Suprapubic skin (tissue), 4 donors: Measurements from ENCODE around the gene NUDT17. TPM values are rescaled to one million over a fixed set of nuclear protein-coding genes. Genes with fewer than 3 reads are reported as not detected.
"Not testable (repeated sequence)": the region's sequence is repeated elsewhere in the genome, so short reads cannot be mapped to it uniquely, and the experiment has no call there.

Source experiments
- DNase-seq, 2 donors: peaks; one replicate each; pipeline ENCODE4 v3.0.0-alpha.2; 2019; ENCODE audit warnings: low spot score in 2 of 2
- H3K27ac ChIP-seq: fragments of 200-600 bp; sonication (generic); one replicate; pipeline ENCODE4 v1.5.1; 2019
- H3K27me3 ChIP-seq: fragments of 200-600 bp; sonication (generic); one replicate; pipeline ENCODE4 v1.5.1; 2019
- H3K36me3 ChIP-seq: fragments of 200-600 bp; sonication (generic); one replicate; pipeline ENCODE4 v1.5.1; 2019
- H3K4me1 ChIP-seq: fragments of 200-600 bp; sonication (generic); one replicate; pipeline ENCODE4 v1.5.1; 2019
- H3K4me3 ChIP-seq: fragments of 200-600 bp; sonication (generic); one replicate; pipeline ENCODE4 v1.5.1; 2019; ENCODE audit warnings: mild to moderate bottlenecking
- H3K9me3 ChIP-seq: fragments of 200-600 bp; sonication (generic); one replicate; pipeline ENCODE4 v1.5.1; 2019
- CTCF ChIP-seq, 2 donors: fragments of 200-600 bp in 1 of 2; fragments of 450-650 bp in 1 of 2; sonication (generic) in 1 of 2; IDR thresholded peaks; one replicate each; pipeline ENCODE4 v1.5.1; 2016 to 2019; ENCODE audit warnings: antibody characterized with exemption in 2 of 2, mild to moderate bottlenecking in 1 of 2, moderate library complexity in 1 of 2
- EP300 ChIP-seq: sonication (generic); formaldehyde crosslinking; IDR thresholded peaks from one replicate; pipeline ENCODE4 v1.6.1; 2017; ENCODE audit warnings: antibody characterized with exemption
- POLR2A ChIP-seq, 2 donors: fragments of 450-650 bp; IDR thresholded peaks; one replicate each; pipeline ENCODE4 v1.6.1; 2017; ENCODE audit warnings: antibody characterized with exemption in 2 of 2, mild to moderate bottlenecking in 2 of 2, moderate library complexity in 2 of 2
- POLR2AphosphoS5 ChIP-seq, 3 donors: sonication (generic); formaldehyde crosslinking; IDR thresholded peaks; one replicate each; pipeline ENCODE4 v1.6.1; 2017; ENCODE audit warnings: antibody characterized with exemption in 3 of 3
- WGBS: methylation state at CpG from one replicate; pipeline ENCODE4 v1.1.5; 2018; 5-methylcytosine and 5-hydroxymethylcytosine counted together
- total RNA-seq, 4 donors: library from RNA; depleted of rRNA; stranded (reverse); fragments of >200 nt; gene quantifications; one replicate each; pipeline ENCODE4 v1.1.0, GENCODE V29; 2016

Gene NUDT17
- total RNA-seq, 4 donors from 2014 or later, result 1.3 to 3.9 (median 2.1) TPM

GRCh38 chr1:145824499-145824842 is 21.0 kb upstream of the NUDT17 start:
- Histone ChIP-seq H3K36me3 (peaks cover 29% of the 10 kb centered on the region), H3K4me3 (peak overlapping the region; percentile 88), H3K27ac (peak overlapping the region; percentile 95), H3K4me1 (peaks cover 18% of the 10 kb centered on the region), H3K27me3 (no peaks in the 10 kb centered on the region), H3K9me3 (no peaks in the 10 kb centered on the region)
- TF ChIP-seq POLR2AphosphoS5 (IDR thresholded peaks at IDR 0.05), result no peak
- TF ChIP-seq CTCF (IDR thresholded peaks at IDR 0.05), result no peak
- no peak for TF ChIP-seq POLR2A (IDR thresholded peaks at IDR 0.05)
- no peak for TF ChIP-seq EP300
- 0% methylated on average over 7 of the region's 7 CpGs for WGBS
- DNase-seq, result no peak

- Histone ChIP-seq H3K27me3 (no peaks in the 10 kb centered on the region), H3K4me3 (no peak overlapping the region), H3K36me3 (peaks cover 44% of the 10 kb centered on the region), H3K27ac (no peak overlapping the region), H3K4me1 (peaks cover 14% of the 10 kb centered on the region), H3K9me3 (no peaks in the 10 kb centered on the region)
- TF ChIP-seq POLR2A (IDR thresholded peaks at IDR 0.05) (no peak), EP300 (no peak), POLR2AphosphoS5 (IDR thresholded peaks at IDR 0.05) (no peak), CTCF (IDR thresholded peaks at IDR 0.05) (no peak)
- 89% methylated on average over 2 of the region's 2 CpGs for WGBS
- DNase-seq, result no peak
These were observed 19.4 kb upstream of the NUDT17 start for GRCh38 chr1:145826030-145826429.

- no peak for TF ChIP-seq POLR2A (IDR thresholded peaks at IDR 0.05)
- no peak for TF ChIP-seq CTCF (IDR thresholded peaks at IDR 0.05)
- no peak for TF ChIP-seq POLR2AphosphoS5 (IDR thresholded peaks at IDR 0.05)
- TF ChIP-seq EP300, result no peak
- peaks cover 14% of the 10 kb centered on the region for H3K4me1 ChIP-seq
- no peaks in the 10 kb centered on the region for H3K9me3 ChIP-seq
- H3K27me3 ChIP-seq, result no peaks in the 10 kb centered on the region
- no peak for DNase-seq
- H3K4me3 ChIP-seq, result no peak overlapping the region
- H3K36me3 ChIP-seq, result peaks cover 61% of the 10 kb centered on the region
- H3K27ac ChIP-seq, result no peak overlapping the region
These were observed 17.5 kb upstream of the NUDT17 start for GRCh38 chr1:145827966-145828365.

GRCh38 chr1:145828367-145829026 is 16.9 kb upstream of the NUDT17 start:
- TF ChIP-seq CTCF (IDR thresholded peaks at IDR 0.05), result no peak
- no peak for TF ChIP-seq EP300
- TF ChIP-seq POLR2A (IDR thresholded peaks at IDR 0.05), result no peak
- TF ChIP-seq POLR2AphosphoS5 (IDR thresholded peaks at IDR 0.05), result no peak
- no peaks in the 10 kb centered on the region for H3K9me3 ChIP-seq
- no peak for DNase-seq
- H3K27ac ChIP-seq, result no peak overlapping the region
- H3K4me3 ChIP-seq, result no peak overlapping the region
- H3K27me3 ChIP-seq, result no peaks in the 10 kb centered on the region
- H3K4me1 ChIP-seq, result peaks cover 14% of the 10 kb centered on the region
- H3K36me3 ChIP-seq, result peaks cover 67% of the 10 kb centered on the region

GRCh38 chr1:145830810-145831209 is 14.6 kb upstream of the NUDT17 start:
- not testable (repeated sequence) for H3K4me1 ChIP-seq, DNase-seq, H3K9me3 ChIP-seq, H3K27ac ChIP-seq, H3K4me3 ChIP-seq, H3K27me3 ChIP-seq
- WGBS, result 87% methylated on average over 2 of the region's 2 CpGs
- peaks cover 89% of the 10 kb centered on the region for H3K36me3 ChIP-seq

GRCh38 chr1:145837656-145838055 is 7.8 kb upstream of the NUDT17 start:
- Histone ChIP-seq H3K4me1 (no peaks in the 10 kb centered on the region), H3K27me3 (no peaks in the 10 kb centered on the region), H3K4me3 (no peak overlapping the region), H3K9me3 (no peaks in the 10 kb centered on the region), H3K36me3 (peaks cover 98% of the 10 kb centered on the region), H3K27ac (no peak overlapping the region)
- no peak for TF ChIP-seq CTCF (IDR thresholded peaks at IDR 0.05)
- TF ChIP-seq EP300, result no peak
- TF ChIP-seq POLR2A (IDR thresholded peaks at IDR 0.05), result no peak
- no peak for TF ChIP-seq POLR2AphosphoS5 (IDR thresholded peaks at IDR 0.05)
- DNase-seq, result no peak
- 95% methylated on average over 1 of the region's 1 CpG for WGBS
